Heart left ventricle (tissue), 13 donors: ENCODE results near the gene TGFBR3.

ENCODE experiments used
- POLR2A ChIP-seq, 2 donors: fragments of 450-650 bp; IDR thresholded peaks; one replicate each; pipeline ENCODE4 v1.6.1; 2017; ENCODE audit warnings: antibody characterized with exemption in 2 of 2, mild to moderate bottlenecking in 2 of 2, moderate library complexity in 2 of 2
- TF ChIP-seq, protein P1 (sequence below), 12 donors: fragments of 200-600 bp; sonication (generic) in 4 of 12; IDR thresholded peaks; one replicate each; pipeline versions ENCODE4 v1.5.0 to v1.8.0; 2018 to 2022; ENCODE audit warnings: antibody characterized with exemption in 12 of 12, mild to moderate bottlenecking in 5 of 12
- donor health status: ischemic (EF 13 %, LVEDD 7.1; RV severe dilation, severe dysfunction).
- donor health status: DM: no; HTN: yes; CAD: no.
- donor health status: DM: no; HTN: no; CAD: no.
- donor health status: ischemic (EF 25% LVEDD 6.9; RV normal size, moderate dysfunction).
- donor health status: ischemic (EF 25% LVEDD 5.7; RV mildly dilated, moderate dysfunction).
- donor health status: ischemic (EF 35%, LVEDD 5.7; RV mildly dilated, moderate dysfunction).
- donor health status: nonischemic (EF 11% LVEDD 7.7; RV severe dilation, severe dysfunction).
- donor health status: DM: yes; HTN: yes; CAD: no.
- donor health status: PGD.
- donor health status: ischemic (EF 29% LVEDD 5.4; RV normal size, mild dysfunction).
- donor health status: nonischemic (EF 23%, LVEDD 6.1; RV moderate dilation, normal function).

DNA sequence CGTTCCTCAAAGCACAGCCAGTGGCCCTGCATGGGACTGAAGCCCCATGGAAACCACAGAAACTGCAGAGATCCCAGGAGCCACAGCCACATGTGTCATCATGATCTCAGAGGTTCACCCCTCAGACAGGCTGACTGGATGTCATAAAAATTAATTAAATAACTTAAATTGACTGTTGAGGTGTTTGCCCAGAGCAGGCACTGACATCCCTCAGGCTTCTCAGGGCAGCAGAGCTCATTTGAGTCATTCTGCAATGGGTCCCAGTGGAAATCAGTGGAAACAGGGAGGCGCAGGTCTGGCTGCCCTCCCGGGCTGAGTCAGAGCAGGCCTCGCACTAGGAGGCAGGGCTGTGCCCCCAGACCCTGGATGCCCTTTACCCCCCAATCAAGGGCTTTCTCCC lies 250.2 kb downstream of the TGFBR3 start:
- TF ChIP-seq, protein P1, sequence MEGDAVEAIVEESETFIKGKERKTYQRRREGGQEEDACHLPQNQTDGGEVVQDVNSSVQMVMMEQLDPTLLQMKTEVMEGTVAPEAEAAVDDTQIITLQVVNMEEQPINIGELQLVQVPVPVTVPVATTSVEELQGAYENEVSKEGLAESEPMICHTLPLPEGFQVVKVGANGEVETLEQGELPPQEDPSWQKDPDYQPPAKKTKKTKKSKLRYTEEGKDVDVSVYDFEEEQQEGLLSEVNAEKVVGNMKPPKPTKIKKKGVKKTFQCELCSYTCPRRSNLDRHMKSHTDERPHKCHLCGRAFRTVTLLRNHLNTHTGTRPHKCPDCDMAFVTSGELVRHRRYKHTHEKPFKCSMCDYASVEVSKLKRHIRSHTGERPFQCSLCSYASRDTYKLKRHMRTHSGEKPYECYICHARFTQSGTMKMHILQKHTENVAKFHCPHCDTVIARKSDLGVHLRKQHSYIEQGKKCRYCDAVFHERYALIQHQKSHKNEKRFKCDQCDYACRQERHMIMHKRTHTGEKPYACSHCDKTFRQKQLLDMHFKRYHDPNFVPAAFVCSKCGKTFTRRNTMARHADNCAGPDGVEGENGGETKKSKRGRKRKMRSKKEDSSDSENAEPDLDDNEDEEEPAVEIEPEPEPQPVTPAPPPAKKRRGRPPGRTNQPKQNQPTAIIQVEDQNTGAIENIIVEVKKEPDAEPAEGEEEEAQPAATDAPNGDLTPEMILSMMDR (IDR thresholded peaks at IDR 0.05), result no peak
- TF ChIP-seq POLR2A (IDR thresholded peaks at IDR 0.05), result no peak
